ENCODE measurements around the gene RIC3. TPM values are rescaled to one million over a fixed set of nuclear protein-coding genes. Genes with fewer than 3 reads are reported as not detected.
A peak's percentile ranks its signal among the peaks of the same experiment; 100 is the strongest.

RIC3 gene
- total RNA-seq, 1 experiment from 2014 or later = not detected

GRCh38 chr11:8192016-8192895 is 23.4 kb upstream of the RIC3 start:
- intact Hi-C loops (cut with micrococcal nuclease) = loop anchor here (1.0 kb wide), 1 partner anchor 374 kb away; no protein-coding TSS in a partner anchor
- ChIA-PET CTCF (interaction anchor here (0.7 to 2.1 kb wide), 10 partner anchors 10 to 375 kb away, joined by 3 to 12 read pairs (median 4); partner anchors contain the start of gene LMO1), RAD21 (ENCODE audit: low non-redundant PET in 1 of 2, low total read pairs in 2 of 2, uncharacterized antibody in 2 of 2, unreplicated experiment in 2 of 2) (interaction anchor here in 1 of 2 experiments (0.7 kb wide), 1 partner anchor 71 kb away, joined by 3 read pairs; the partner anchor contains the start of gene LMO1), POLR2A (no interaction called here)
- TF ChIP-seq EGR1 (IDR thresholded peaks at IDR 0.05; ENCODE audit: low read depth) (no peak), EZH2 (IDR thresholded peaks at IDR 0.05) (no peak), YY1 (IDR thresholded peaks at IDR 0.05; ENCODE audit: extremely low read depth, insufficient replicate concordance, low read depth, low read length) (no peak), CBX3 (IDR thresholded peaks at IDR 0.05; ENCODE audit: low read depth) (no peak), SIN3A (IDR thresholded peaks at IDR 0.05; ENCODE audit: low read depth) (no peak), SRF (IDR thresholded peaks at IDR 0.05; ENCODE audit: low read depth) (no peak), SP1 (IDR thresholded peaks at IDR 0.05; ENCODE audit: low read depth) (no peak), TCF7L2 (IDR thresholded peaks at IDR 0.05; ENCODE audit: borderline replicate concordance, extremely low read depth, insufficient read depth, insufficient read length) (no peak), RAD21 (IDR thresholded peaks at IDR 0.05; ENCODE audit: low read depth) (peak; percentile 82)
- TF ChIP-seq, protein P1, sequence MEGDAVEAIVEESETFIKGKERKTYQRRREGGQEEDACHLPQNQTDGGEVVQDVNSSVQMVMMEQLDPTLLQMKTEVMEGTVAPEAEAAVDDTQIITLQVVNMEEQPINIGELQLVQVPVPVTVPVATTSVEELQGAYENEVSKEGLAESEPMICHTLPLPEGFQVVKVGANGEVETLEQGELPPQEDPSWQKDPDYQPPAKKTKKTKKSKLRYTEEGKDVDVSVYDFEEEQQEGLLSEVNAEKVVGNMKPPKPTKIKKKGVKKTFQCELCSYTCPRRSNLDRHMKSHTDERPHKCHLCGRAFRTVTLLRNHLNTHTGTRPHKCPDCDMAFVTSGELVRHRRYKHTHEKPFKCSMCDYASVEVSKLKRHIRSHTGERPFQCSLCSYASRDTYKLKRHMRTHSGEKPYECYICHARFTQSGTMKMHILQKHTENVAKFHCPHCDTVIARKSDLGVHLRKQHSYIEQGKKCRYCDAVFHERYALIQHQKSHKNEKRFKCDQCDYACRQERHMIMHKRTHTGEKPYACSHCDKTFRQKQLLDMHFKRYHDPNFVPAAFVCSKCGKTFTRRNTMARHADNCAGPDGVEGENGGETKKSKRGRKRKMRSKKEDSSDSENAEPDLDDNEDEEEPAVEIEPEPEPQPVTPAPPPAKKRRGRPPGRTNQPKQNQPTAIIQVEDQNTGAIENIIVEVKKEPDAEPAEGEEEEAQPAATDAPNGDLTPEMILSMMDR (IDR thresholded peaks at IDR 0.05 in 2 of 3, conservative IDR thresholded peaks at IDR 0.05 in 1 of 3; ENCODE audit: borderline replicate concordance in 1 of 3, insufficient read depth in 1 of 3, low read depth in 2 of 3, low read length in 2 of 3) = peak; percentile 71 to 90 (median 82)
- H3K4me1 ChIP-seq (ENCODE audit: control insufficient read depth in 1 of 2, insufficient read depth in 2 of 2, low read length in 2 of 2) = no peaks in the 10 kb centered on the region
- H3K9me3 ChIP-seq (ENCODE audit: control insufficient read depth in 1 of 2, insufficient read depth in 1 of 2, low read depth in 1 of 2, low read length in 2 of 2) = no peaks in the 10 kb centered on the region
- no peak overlapping the region for H3K4me3 ChIP-seq (replicated peaks in 1 of 2; ENCODE audit: low read depth in 1 of 2, low read length in 2 of 2)
- DNase-seq (ENCODE audit: low read depth, low spot score) = peak; percentile 41
- peak; percentile 96 for ATAC-seq
- no peaks in the 10 kb centered on the region for H3K9me2 ChIP-seq (ENCODE audit: insufficient read depth)
- H4K20me1 ChIP-seq (ENCODE audit: insufficient read depth) = no peaks in the 10 kb centered on the region
- peaks cover 14% of the 10 kb centered on the region; the same call in 1 of the 2 replicates for H3K27me3 ChIP-seq (ENCODE audit: insufficient read depth, low read length)
- BruUV-seq (replicated peaks) = no TSS peak
- no peak overlapping the region for H3K9ac ChIP-seq (ENCODE audit: low read length)
- H3K79me2 ChIP-seq (ENCODE audit: insufficient read depth, low read length) = no peaks in the 10 kb centered on the region
- no peak overlapping the region for H3K4me2 ChIP-seq (ENCODE audit: low read length)
- no peak overlapping the region for H2AFZ ChIP-seq (ENCODE audit: low read depth, low read length, poor library complexity, severe bottlenecking)
- H3K27ac ChIP-seq (ENCODE audit: low read depth, low read length) = no peak overlapping the region
- H3K36me3 ChIP-seq (ENCODE audit: control insufficient read depth in 1 of 2, insufficient read depth in 2 of 2, low read length in 2 of 2) = no peaks in the 10 kb centered on the region
